Astrocyte (in vitro differentiated cells and primary cell): Measurements from ENCODE around the gene CLCN4. TPM values are rescaled to one million over a fixed set of nuclear protein-coding genes. Genes with fewer than 3 reads are reported as not detected.

Source experiments
- DNase-seq: peaks from one replicate; pipeline ENCODE4 v3.0.0-alpha.2; 2010; ENCODE audit warnings: low read depth
- FAIRE-seq: peaks from 2 replicates; lab custom pipeline; 2011; peaks lifted over from hg19 to GRCh38; lab: Jason Lieb, UNC
- H2AFZ ChIP-seq: 2 replicates; pipeline ENCODE4 v1.6.0; 2012; ENCODE audit warnings: low read depth, low read length, inconsistent platforms
- H3K27ac ChIP-seq: 2 replicates; pipeline ENCODE4 v1.5.1; 2011; ENCODE audit warnings: low read depth, low read length, inconsistent platforms
- H3K27me3 ChIP-seq: 2 replicates; pipeline ENCODE4 v1.6.0; 2011; ENCODE audit warnings: low read length, inconsistent platforms; ENCODE audit not compliant: insufficient read depth
- H3K36me3 ChIP-seq: 2 replicates; pipeline ENCODE4 v1.5.1; 2011; ENCODE audit warnings: low read length, inconsistent platforms; ENCODE audit not compliant: insufficient read depth
- H3K4me1 ChIP-seq: 2 replicates; pipeline ENCODE4 v1.5.1; 2011; ENCODE audit warnings: low read length, inconsistent platforms; ENCODE audit not compliant: insufficient read depth
- H3K4me2 ChIP-seq: 2 replicates; pipeline ENCODE4 v1.6.0; 2012; ENCODE audit warnings: low read length, inconsistent platforms
- H3K4me3 ChIP-seq: 2 replicates; pipeline ENCODE4 v1.5.1; 2011; ENCODE audit warnings: low read depth, mild to moderate bottlenecking, low read length, inconsistent platforms; ENCODE audit not compliant: insufficient read depth
- H3K79me2 ChIP-seq: 2 replicates; pipeline ENCODE4 v1.6.0; 2012; ENCODE audit warnings: mild to moderate bottlenecking, low read length, inconsistent platforms; ENCODE audit not compliant: insufficient read depth
- H3K9ac ChIP-seq: 2 replicates; pipeline ENCODE4 v1.6.0; 2012; ENCODE audit warnings: mild to moderate bottlenecking, low read length, inconsistent platforms
- H3K9me3 ChIP-seq: 2 replicates; pipeline ENCODE4 v1.5.1; 2012; ENCODE audit warnings: low read depth, mild to moderate bottlenecking, low read length, inconsistent platforms; ENCODE audit not compliant: insufficient read depth
- H4K20me1 ChIP-seq: 2 replicates; pipeline ENCODE4 v1.6.0; 2012; ENCODE audit warnings: low read length, inconsistent platforms; ENCODE audit not compliant: insufficient read depth
- H3K27ac Mint-ChIP-seq: one replicate; pipeline ENCODE4 v1.8.0; 2021; ENCODE audit warnings: mild to moderate bottlenecking, mixed read lengths; ENCODE audit not compliant: unreplicated experiment
- H3K27me3 Mint-ChIP-seq: one replicate; pipeline ENCODE4 v1.8.0; 2021; ENCODE audit warnings: low read depth, mixed read lengths; ENCODE audit not compliant: unreplicated experiment
- H3K36me3 Mint-ChIP-seq: one replicate; pipeline ENCODE4 v1.8.0; 2021; ENCODE audit warnings: low read depth, mixed read lengths; ENCODE audit not compliant: unreplicated experiment
- H3K4me1 Mint-ChIP-seq: one replicate; pipeline ENCODE4 v1.8.0; 2021; ENCODE audit warnings: low read depth, mixed read lengths; ENCODE audit not compliant: unreplicated experiment
- H3K4me3 Mint-ChIP-seq: one replicate; pipeline ENCODE4 v1.8.0; 2021; ENCODE audit warnings: mild to moderate bottlenecking, moderate library complexity, mixed read lengths; ENCODE audit not compliant: unreplicated experiment
- H3K9me3 Mint-ChIP-seq: one replicate; pipeline ENCODE4 v1.8.0; 2021; ENCODE audit warnings: mild to moderate bottlenecking, mixed read lengths; ENCODE audit not compliant: unreplicated experiment
- EZH2 ChIP-seq: IDR thresholded peaks from 2 replicates; pipeline ENCODE4 v1.6.1; 2012; ENCODE audit warnings: mild to moderate bottlenecking, low read length, inconsistent platforms; ENCODE audit not compliant: insufficient read depth
- total RNA-seq: library from RNA; stranded (reverse); gene quantifications from 2 replicates; pipeline ENCODE4 v1.2.1, GENCODE V29; 2021
- TF ChIP-seq, protein P1 (sequence below): IDR thresholded peaks from 2 replicates; pipeline ENCODE4 v1.5.1; 2011; ENCODE audit warnings: low read depth, mild to moderate bottlenecking, inconsistent platforms, low read length, moderate library complexity; ENCODE audit not compliant: insufficient read depth

CLCN4 gene
- total RNA-seq, 1 donor from 2014 or later, result 7.2 TPM

GRCh38 chrX:10176121-10177003, 19.6 kb downstream of the CLCN4 start:
- H3K4me1 Mint-ChIP-seq, result peaks cover 28% of the 10 kb centered on the region
- Histone ChIP-seq H3K4me2 (no peak overlapping the region), H3K9me3 (no peaks in the 10 kb centered on the region), H3K27ac (peak overlapping the region; percentile 7), H3K4me1 (peaks cover 18% of the 10 kb centered on the region), H3K9ac (peak overlapping the region; percentile 78), H3K4me3 (no peak overlapping the region), H3K27me3 (no peaks in the 10 kb centered on the region), H3K79me2 (peaks cover 5% of the 10 kb centered on the region), H4K20me1 (no peaks in the 10 kb centered on the region), H3K36me3 (no peaks in the 10 kb centered on the region), H2AFZ (no peak overlapping the region)
- no peak for DNase-seq
- H3K27ac Mint-ChIP-seq, result peak overlapping the region; percentile 62
- H3K27me3 Mint-ChIP-seq, result no peaks in the 10 kb centered on the region
- H3K36me3 Mint-ChIP-seq, result no peaks in the 10 kb centered on the region
- H3K9me3 Mint-ChIP-seq, result no peaks in the 10 kb centered on the region
- TF ChIP-seq, protein P1, sequence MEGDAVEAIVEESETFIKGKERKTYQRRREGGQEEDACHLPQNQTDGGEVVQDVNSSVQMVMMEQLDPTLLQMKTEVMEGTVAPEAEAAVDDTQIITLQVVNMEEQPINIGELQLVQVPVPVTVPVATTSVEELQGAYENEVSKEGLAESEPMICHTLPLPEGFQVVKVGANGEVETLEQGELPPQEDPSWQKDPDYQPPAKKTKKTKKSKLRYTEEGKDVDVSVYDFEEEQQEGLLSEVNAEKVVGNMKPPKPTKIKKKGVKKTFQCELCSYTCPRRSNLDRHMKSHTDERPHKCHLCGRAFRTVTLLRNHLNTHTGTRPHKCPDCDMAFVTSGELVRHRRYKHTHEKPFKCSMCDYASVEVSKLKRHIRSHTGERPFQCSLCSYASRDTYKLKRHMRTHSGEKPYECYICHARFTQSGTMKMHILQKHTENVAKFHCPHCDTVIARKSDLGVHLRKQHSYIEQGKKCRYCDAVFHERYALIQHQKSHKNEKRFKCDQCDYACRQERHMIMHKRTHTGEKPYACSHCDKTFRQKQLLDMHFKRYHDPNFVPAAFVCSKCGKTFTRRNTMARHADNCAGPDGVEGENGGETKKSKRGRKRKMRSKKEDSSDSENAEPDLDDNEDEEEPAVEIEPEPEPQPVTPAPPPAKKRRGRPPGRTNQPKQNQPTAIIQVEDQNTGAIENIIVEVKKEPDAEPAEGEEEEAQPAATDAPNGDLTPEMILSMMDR, result no peak
- TF ChIP-seq EZH2, result no peak
- no peak overlapping the region for H3K4me3 Mint-ChIP-seq
- FAIRE-seq, result peak; percentile 95

GRCh38 chrX:10177004-10177396, 20.2 kb downstream of the CLCN4 start:
- H3K4me1 ChIP-seq, result peaks cover 18% of the 10 kb centered on the region
- DNase-seq (no peak), FAIRE-seq (no peak)
- no peak overlapping the region for H3K4me2 ChIP-seq
- Mint-ChIP-seq H3K4me1 (peaks cover 28% of the 10 kb centered on the region), H3K4me3 (no peak overlapping the region), H3K27ac (no peak overlapping the region), H3K27me3 (no peaks in the 10 kb centered on the region), H3K9me3 (no peaks in the 10 kb centered on the region), H3K36me3 (no peaks in the 10 kb centered on the region)
- no peaks in the 10 kb centered on the region for H3K36me3 ChIP-seq
- no peaks in the 10 kb centered on the region for H4K20me1 ChIP-seq
- H3K4me3 ChIP-seq, result no peak overlapping the region
- H2AFZ ChIP-seq, result no peak overlapping the region
- no peak overlapping the region for H3K9ac ChIP-seq
- no peak overlapping the region for H3K27ac ChIP-seq
- no peaks in the 10 kb centered on the region for H3K9me3 ChIP-seq
- H3K27me3 ChIP-seq, result no peaks in the 10 kb centered on the region
- no peak for TF ChIP-seq EZH2
- TF ChIP-seq, protein P1, result no peak
- peaks cover 5% of the 10 kb centered on the region for H3K79me2 ChIP-seq

DNA sequence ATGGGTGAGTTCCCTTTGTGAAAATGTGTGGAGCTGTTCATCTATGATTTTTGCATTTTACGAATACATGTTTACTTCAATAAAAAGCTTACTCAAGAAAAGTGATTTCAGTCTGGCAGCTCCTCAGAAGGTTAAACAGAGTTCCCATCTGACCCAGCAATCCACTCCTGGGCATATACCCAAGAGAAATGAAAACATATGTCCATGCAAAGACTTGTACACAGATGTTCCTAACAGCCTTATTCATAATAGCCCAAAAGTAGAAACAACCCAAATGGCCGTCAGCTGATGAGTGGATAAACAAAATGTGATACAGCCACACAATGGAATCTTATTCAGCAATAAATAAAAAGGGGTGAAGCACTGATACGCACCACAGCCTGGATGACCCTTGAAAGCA, 20.8 kb downstream of the CLCN4 start:
- Histone ChIP-seq H3K79me2 (peaks cover 5% of the 10 kb centered on the region), H3K4me1 (peaks cover 18% of the 10 kb centered on the region), H3K27ac (no peak overlapping the region), H3K9me3 (no peaks in the 10 kb centered on the region), H3K27me3 (no peaks in the 10 kb centered on the region), H2AFZ (no peak overlapping the region), H3K9ac (no peak overlapping the region), H3K4me2 (no peak overlapping the region), H3K4me3 (no peak overlapping the region), H3K36me3 (no peaks in the 10 kb centered on the region), H4K20me1 (no peaks in the 10 kb centered on the region)
- Mint-ChIP-seq H3K27ac (no peak overlapping the region), H3K36me3 (no peaks in the 10 kb centered on the region), H3K4me1 (peaks cover 28% of the 10 kb centered on the region), H3K27me3 (no peaks in the 10 kb centered on the region), H3K4me3 (no peak overlapping the region), H3K9me3 (no peaks in the 10 kb centered on the region)
- DNase-seq (peak; percentile 31), FAIRE-seq (peak; percentile 99)
- TF ChIP-seq, protein P1, result no peak
